NCI-H2196 (cell line): Measurements from ENCODE around the gene HTT.
A peak's percentile ranks its signal among the peaks of the same experiment; 100 is the strongest.
"Not testable (repeated sequence)": the region's sequence is repeated elsewhere in the genome, so short reads cannot be mapped to it uniquely, and the experiment has no call there.

Experiments used
- DNase-seq: peaks from one replicate; lab custom pipeline; 2025; ENCODE audit not compliant: unreplicated experiment; lab: John Stamatoyannopoulos, UW

HTT gene

GRCh38 chr4:3118312-3118711, 43.8 kb downstream of the HTT start:
- DNase-seq: no peak

- DNase-seq: no peak
Measured at GRCh38 chr4:3119464-3119863, 45.0 kb downstream of the HTT start.

DNA sequence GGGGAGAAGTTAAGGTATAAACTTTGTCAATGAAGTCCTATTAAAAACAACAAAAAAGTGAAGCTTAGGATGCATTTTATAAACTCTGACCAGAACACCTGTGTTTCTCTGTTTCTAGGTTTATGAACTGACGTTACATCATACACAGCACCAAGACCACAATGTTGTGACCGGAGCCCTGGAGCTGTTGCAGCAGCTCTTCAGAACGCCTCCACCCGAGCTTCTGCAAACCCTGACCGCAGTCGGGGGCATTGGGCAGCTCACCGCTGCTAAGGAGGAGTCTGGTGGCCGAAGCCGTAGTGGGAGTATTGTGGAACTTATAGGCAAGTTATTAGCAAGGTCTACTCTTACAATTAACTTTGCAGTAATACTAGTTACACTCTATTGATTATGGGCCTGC, 46.6 kb downstream of the HTT start:
- DNase-seq: no peak

- no peak for DNase-seq
Measured at GRCh38 chr4:3121596-3121995, 47.1 kb downstream of the HTT start.

GRCh38 chr4:3122081-3122563, 47.6 kb downstream of the HTT start:
- DNase-seq: no peak

GRCh38 chr4:3123181-3123671, 48.7 kb downstream of the HTT start:
- no peak for DNase-seq

DNA sequence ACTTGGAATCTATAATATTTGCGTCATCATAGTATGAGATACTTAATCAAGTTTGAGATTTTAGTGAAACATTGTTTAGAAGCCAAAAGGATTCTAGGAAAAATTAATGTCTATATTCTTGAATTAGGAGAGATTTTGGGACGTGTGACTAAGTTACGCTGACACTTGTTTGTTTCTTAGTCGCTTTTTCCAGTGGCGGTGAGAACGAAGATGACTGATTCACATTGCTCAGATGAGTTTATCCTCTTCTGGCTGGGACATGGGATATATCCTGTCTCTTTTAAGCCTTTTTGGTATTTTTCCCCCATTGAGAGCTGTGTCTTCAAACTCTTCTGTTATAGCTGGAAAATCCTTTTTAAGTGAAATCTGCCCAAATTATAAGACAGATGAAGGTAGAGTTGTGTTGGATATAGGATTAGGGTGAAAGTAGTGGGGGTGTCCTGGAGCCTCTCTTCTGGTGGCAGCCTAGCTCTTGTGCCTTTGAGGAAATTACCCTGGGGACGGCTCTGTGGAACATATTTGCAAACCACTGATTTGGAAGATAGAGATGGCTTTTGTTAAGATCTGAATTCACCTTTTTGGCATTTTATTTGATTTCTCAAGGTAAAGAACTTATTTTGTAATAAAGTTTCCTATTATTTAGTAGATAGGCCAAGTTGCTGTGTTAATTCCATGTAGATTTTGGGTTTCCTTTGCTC, 49.7 kb downstream of the HTT start:
- no peak for DNase-seq

DNA sequence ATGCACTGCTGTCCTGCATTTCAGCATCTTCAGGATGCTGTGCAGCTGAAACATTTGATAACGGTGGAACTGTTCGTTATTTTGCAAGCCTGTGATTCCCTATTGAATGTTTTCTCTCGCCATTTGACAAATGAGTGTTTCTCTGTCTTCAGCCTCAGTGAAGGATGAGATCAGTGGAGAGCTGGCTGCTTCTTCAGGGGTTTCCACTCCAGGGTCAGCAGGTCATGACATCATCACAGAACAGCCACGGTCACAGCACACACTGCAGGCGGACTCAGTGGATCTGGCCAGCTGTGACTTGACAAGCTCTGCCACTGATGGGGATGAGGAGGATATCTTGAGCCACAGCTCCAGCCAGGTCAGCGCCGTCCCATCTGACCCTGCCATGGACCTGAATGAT, 52.6 kb downstream of the HTT start:
- no peak for DNase-seq

DNA sequence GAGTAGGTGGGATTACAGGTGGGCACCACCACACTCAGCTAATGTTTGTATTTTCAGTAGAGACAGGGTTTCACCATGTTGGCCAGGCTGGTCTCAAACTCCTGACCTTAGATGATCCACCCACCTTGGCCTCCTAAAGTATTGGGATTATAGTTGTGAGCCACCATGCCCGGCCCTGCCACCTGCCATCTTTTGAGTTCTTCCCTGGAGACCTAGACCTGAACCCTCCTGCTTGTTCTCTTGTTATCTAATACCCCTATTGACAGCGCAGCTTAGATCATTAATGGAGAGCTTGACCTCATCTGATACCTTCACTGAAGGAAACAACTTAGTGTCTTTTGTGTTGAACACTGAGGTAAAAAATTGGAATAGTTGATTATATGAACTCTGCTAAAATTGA, 53.6 kb downstream of the HTT start:
- no peak for DNase-seq

GRCh38 chr4:3128976-3129375, 54.5 kb downstream of the HTT start:
- no peak for DNase-seq

GRCh38 chr4:3130201-3130600, 55.7 kb downstream of the HTT start:
- no peak for DNase-seq

GRCh38 chr4:3130826-3131225, 56.3 kb downstream of the HTT start:
- DNase-seq: no peak

DNA sequence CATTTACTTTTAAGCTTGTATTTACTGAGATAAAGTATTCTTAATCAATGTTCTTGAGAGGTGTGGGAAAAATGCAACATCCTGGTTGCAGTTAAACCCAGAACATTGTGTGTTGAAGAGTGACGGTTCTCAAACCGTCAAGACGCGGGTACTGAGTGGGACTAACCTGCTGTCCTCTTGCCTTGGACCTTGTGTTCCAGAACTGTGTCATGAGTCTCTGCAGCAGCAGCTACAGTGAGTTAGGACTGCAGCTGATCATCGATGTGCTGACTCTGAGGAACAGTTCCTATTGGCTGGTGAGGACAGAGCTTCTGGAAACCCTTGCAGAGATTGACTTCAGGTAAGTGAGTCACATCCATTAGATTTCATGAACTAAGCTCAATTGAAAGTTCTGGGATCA, 59.7 kb downstream of the HTT start:
- no peak for DNase-seq

- DNase-seq: peak; percentile 12
Measured at GRCh38 chr4:3135155-3136011, 60.9 kb downstream of the HTT start.

DNA sequence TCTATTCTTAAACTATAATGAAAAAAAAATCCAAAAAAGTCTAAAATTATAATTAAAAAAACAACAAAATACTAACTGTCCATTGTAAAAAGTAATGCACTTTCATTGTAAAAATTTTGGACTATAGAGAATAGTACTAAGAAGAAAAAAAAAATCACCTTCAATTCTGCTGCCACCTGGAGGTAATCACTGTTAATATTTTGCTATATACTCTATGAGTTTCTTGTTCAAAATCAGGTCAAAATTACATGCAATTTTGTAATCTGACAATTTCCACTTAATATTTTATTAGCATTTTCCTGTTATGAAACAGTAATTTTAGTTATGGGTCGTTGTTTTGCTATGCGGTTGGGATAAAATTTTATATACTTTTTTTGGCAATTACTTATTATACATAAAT, 62.0 kb downstream of the HTT start:
- DNase-seq: no peak

DNA sequence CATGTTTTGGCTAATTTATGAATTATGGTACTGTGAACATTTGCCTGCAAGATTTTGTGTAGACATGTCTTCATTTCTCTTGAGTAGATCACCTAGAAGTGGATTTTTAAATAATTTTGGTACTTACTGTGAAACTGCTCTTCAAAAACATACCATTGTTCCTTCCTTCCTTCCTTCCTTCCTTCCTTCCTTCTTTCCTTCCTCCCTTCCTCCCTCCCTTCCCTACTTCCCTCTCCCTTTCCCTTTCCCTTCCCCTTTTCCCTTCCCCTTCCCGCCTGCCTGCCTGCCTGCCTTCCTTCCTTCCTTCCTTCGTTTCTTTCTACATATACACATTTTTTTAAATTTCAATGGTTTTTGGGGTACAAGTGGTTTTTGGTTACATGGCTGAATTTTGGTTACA, 63.4 kb downstream of the HTT start:
- no peak for DNase-seq

DNA sequence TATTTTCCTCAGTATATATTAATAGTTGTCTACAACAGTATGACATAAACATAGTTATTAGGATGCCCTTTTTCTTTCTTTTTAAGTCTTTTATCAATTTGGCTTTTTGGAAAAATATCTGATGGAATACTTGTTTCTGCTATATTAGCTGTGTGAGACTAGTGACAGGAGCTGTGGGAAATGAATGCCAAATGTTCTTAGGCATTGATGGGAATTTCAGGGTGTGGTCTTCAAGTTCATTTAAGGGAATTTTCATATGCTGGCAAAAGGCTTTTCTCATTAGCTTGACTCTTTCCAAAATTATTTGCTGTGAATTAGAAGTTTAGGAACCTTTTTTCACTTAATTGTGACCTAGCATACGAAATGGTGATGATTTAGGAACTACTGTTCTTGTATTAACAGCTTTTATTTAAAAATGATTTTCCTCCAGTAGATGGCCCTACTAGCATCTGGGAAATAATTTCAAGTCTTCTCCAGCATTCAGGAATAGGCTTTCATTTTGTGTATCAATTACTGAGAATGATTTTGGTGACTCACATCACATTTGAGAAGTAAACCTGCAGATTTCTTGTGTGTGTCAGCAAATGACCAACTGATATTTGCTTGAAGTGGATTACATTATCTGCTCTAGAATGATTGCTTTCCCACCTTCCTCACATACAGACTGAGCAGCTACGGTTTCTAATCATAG, 70.9 kb downstream of the HTT start:
- peak; percentile 23 for DNase-seq

DNA sequence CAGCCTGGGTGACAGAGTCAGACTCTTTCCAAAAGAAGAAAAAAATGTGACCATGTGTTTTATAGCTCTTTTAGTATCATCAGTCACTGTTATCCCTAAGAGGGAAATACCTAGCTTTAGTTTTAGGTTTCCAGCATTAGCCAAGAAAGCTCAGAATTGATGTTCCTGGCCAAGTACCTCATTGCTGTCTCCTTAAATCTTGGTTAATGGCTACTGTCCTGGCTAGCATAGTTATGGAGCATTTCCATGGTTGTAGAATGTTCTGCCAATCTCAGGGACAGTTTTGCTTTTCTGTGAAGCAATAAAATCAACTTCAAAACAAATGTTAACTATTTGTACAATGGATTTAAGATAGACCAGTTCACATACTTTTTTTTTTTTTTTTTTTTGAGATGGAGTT, 74.4 kb downstream of the HTT start:
- no peak for DNase-seq

DNA sequence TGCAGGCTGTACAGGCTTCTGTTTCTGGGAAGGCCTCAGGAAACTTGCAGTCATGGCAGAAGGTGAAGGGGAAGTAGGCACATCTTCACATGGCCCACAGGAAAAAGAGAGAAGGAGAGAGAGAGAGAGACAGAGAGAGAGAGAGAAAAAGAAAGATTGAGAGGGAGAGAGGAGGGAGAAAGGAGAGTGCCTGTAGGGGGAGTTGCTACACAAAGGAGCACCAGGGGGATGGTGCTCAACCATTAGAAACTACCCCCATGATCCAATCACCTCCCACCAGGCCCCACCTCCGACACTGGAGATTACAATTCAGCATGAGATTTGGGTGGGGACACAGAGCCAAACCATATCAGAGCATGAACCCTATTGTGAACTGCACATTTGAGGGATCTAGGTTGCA, 76.8 kb downstream of the HTT start:
- not testable (repeated sequence) for DNase-seq

DNA sequence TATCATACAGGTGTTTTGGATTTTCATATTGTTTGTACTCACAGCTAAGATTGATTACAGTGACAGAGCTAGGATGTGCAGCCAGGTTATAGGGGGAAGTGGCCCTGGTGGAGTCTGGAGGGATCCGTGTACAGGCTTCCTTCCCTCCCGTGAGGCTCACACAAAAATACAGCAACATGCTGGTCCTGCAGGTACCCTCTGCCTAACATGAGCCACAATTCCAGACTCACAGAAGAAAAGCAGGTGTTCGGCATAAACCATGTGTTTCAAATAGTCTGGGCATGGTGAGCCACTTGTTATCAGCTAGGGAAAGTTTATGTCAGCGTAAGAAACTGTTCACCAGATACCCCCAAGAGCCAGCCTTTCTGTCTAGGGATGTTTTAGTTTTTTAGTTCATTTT, 82.9 kb downstream of the HTT start:
- no peak for DNase-seq

DNA sequence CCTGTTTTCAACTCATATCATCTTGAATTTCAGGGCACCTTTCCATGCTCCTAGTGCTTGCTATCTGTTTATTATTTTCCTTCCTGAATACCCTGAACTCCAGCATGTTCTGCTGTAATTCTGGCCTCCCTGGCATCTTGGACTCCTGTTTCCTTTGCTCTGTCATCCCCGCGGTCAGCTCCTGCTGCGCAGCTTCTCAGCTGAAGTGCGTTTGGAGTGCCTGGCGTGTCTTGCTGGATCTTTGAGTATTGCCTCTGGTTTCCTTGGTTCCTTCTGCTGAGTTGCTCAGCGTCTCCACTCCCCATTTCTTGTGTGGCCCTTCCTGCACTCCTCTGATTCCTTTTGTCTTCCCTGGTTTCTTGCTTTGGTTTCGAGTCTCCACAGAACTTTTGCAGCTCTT, 84.4 kb downstream of the HTT start:
- no peak for DNase-seq

GRCh38 chr4:3160438-3160837, 86.0 kb downstream of the HTT start:
- DNase-seq: no peak
